ENCODE data around the gene EMC8. TPM values are rescaled to one million over a fixed set of nuclear protein-coding genes. Genes with fewer than 3 reads are reported as not detected.

EMC8 gene
- total RNA-seq (10 to 100 TPM; 19.4 to 29.1 TPM), polyA plus RNA-seq (ENCODE audit: insufficient read length in 6 of 6) (10 to 100 TPM; 20.9 to 29.1 (median 25.3) TPM)
- long read RNA-seq, donor 1, transcript EMC8-202 (4 exons, 1,935 nt): minor isoform, 9 of 1,137 reads
- long read RNA-seq, donor 1, transcript EMC8-201 (5 exons, 1,962 nt): major isoform, 18 of 1,137 reads
- long read RNA-seq, donor 1, partial matches to known transcripts: 419 of 1,137 reads
- long read RNA-seq, donor 1, other reads (novel, unspliced or antisense): 690 of 1,137 reads
- long read RNA-seq, donor 2, transcript EMC8-201 (5 exons, 1,962 nt): major isoform, 12 of 1,196 reads
- long read RNA-seq, donor 2, transcript EMC8-205 (1 exons, 1,826 nt): minor isoform, 9 of 1,196 reads
- long read RNA-seq, donor 2, transcript EMC8-202 (4 exons, 1,935 nt): minor isoform, 6 of 1,196 reads
- long read RNA-seq, donor 2, partial matches to known transcripts: 449 of 1,196 reads
- long read RNA-seq, donor 2, other reads (novel, unspliced or antisense): 717 of 1,196 reads
- long read RNA-seq, donor 3, transcript EMC8-201 (5 exons, 1,962 nt): major isoform, 9 of 974 reads
- long read RNA-seq, donor 3, transcript EMC8-202 (4 exons, 1,935 nt): minor isoform, 8 of 974 reads
- long read RNA-seq, donor 3, partial matches to known transcripts: 294 of 974 reads
- long read RNA-seq, donor 3, other reads (novel, unspliced or antisense): 661 of 974 reads
- long read RNA-seq, donor 4, transcript EMC8-202 (4 exons, 1,935 nt): minor isoform, 6 of 32 reads
- long read RNA-seq, donor 4, transcript EMC8-201 (5 exons, 1,962 nt): major isoform, 24 of 32 reads
- long read RNA-seq, donor 4, partial matches to known transcripts: 0 of 32 reads
- long read RNA-seq, donor 4, other reads (novel, unspliced or antisense): 2 of 32 reads
- long read RNA-seq, donor 5, transcript EMC8-201 (5 exons, 1,962 nt): major isoform, 17 of 22 reads
- long read RNA-seq, donor 5, partial matches to known transcripts: 0 of 22 reads
- long read RNA-seq, donor 5, other reads (novel, unspliced or antisense): 0 of 22 reads
- long read RNA-seq, donor 6, transcript EMC8-201 (5 exons, 1,962 nt): major isoform, 9 of 19 reads
- long read RNA-seq, donor 6, partial matches to known transcripts: 0 of 19 reads
- long read RNA-seq, donor 6, other reads (novel, unspliced or antisense): 0 of 19 reads
- long read RNA-seq, donor 7, transcript EMC8-201 (5 exons, 1,962 nt): major isoform, 11 of 550 reads
- long read RNA-seq, donor 7, partial matches to known transcripts: 195 of 550 reads
- long read RNA-seq, donor 7, other reads (novel, unspliced or antisense): 341 of 550 reads
- long read RNA-seq, donor 8, transcript EMC8-201 (5 exons, 1,962 nt): major isoform, 5 of 11 reads
- long read RNA-seq, donor 8, partial matches to known transcripts: 0 of 11 reads
- long read RNA-seq, donor 8, other reads (novel, unspliced or antisense): 0 of 11 reads
- long read RNA-seq, donor 9: 0 reads
- long read RNA-seq, donor 10, transcript EMC8-202 (4 exons, 1,935 nt): minor isoform, 9 of 47 reads
- long read RNA-seq, donor 10, transcript EMC8-201 (5 exons, 1,962 nt): major isoform, 29 of 47 reads
- long read RNA-seq, donor 10, partial matches to known transcripts: 0 of 47 reads
- long read RNA-seq, donor 10, other reads (novel, unspliced or antisense): 9 of 47 reads
- long read RNA-seq, donor 11: 0 reads
- long read RNA-seq, donor 12, transcript EMC8-201 (5 exons, 1,962 nt): major isoform, 9 of 720 reads
- long read RNA-seq, donor 12, partial matches to known transcripts: 236 of 720 reads
- long read RNA-seq, donor 12, other reads (novel, unspliced or antisense): 472 of 720 reads

- TF ChIP-seq CTCF (IDR thresholded peaks at IDR 0.05): no peak
- ATAC-seq: peak; percentile 98
- Histone ChIP-seq H3K36me3 (peaks cover 0 to 59% of the 10 kb centered on the region in 2 donors), H3K4me1 (peaks cover 22 to 36% of the 10 kb centered on the region in 2 donors), H3K9me3 (no peaks in the 10 kb centered on the region), H3K27ac (peak within 1 kb of the TSS; percentile 82 to 90), H3K4me3 (peak within 1 kb of the TSS; percentile 98), H3K27me3 (no peaks in the 10 kb centered on the region)
- peak; percentile 88 to 99 (median 94) for DNase-seq
- intact Hi-C loops (cut with DNase I): no loop called here
Measured at GRCh38 chr16:85799497-85800320, at the start of gene EMC8, which contains the start of gene COX4I1. EMC8 (minus strand) TSS chr16:85799544; CDS start chr16:85799295, 249 bp downstream. COX4I1 (plus strand) TSS chr16:85799695; CDS start chr16:85801206, 1,511 bp downstream.

- Histone ChIP-seq H3K9me3 (no peaks in the 10 kb centered on the region), H3K27ac (no peak overlapping the region), H3K4me3 (no peak overlapping the region), H3K4me1 (peaks cover 0 to 21% of the 10 kb centered on the region in 2 donors), H3K27me3 (peaks cover 0 to 40% of the 10 kb centered on the region in 2 donors), H3K36me3 (no peaks in the 10 kb centered on the region)
- no peak for DNase-seq
- TF ChIP-seq CTCF (IDR thresholded peaks at IDR 0.05): no peak
- ATAC-seq: no peak
- intact Hi-C loops (cut with DNase I): no loop called here
Measured at GRCh38 chr16:85848986-85849385, 49.6 kb upstream of the EMC8 start.

GRCh38 chr16:85847681-85848601 lies 48.6 kb upstream of the EMC8 start:
- no peak for ATAC-seq
- intact Hi-C loops (cut with DNase I): no loop called here

More at GRCh38 chr16:85847681-85848601, 48.6 kb upstream of the EMC8 start:
- Histone ChIP-seq H3K36me3 (no peaks in the 10 kb centered on the region), H3K9me3 (no peaks in the 10 kb centered on the region), H3K4me3 (no peak overlapping the region), H3K27ac (no peak overlapping the region), H3K4me1 (peaks cover 0 to 16% of the 10 kb centered on the region in 2 donors), H3K27me3 (peaks cover 0 to 40% of the 10 kb centered on the region in 2 donors)
- DNase-seq: no peak
- TF ChIP-seq CTCF (IDR thresholded peaks at IDR 0.05): no peak

Data from left lung (tissue), 14 donors.